ENCODE results near the gene CLCN6.

CLCN6 gene

DNA sequence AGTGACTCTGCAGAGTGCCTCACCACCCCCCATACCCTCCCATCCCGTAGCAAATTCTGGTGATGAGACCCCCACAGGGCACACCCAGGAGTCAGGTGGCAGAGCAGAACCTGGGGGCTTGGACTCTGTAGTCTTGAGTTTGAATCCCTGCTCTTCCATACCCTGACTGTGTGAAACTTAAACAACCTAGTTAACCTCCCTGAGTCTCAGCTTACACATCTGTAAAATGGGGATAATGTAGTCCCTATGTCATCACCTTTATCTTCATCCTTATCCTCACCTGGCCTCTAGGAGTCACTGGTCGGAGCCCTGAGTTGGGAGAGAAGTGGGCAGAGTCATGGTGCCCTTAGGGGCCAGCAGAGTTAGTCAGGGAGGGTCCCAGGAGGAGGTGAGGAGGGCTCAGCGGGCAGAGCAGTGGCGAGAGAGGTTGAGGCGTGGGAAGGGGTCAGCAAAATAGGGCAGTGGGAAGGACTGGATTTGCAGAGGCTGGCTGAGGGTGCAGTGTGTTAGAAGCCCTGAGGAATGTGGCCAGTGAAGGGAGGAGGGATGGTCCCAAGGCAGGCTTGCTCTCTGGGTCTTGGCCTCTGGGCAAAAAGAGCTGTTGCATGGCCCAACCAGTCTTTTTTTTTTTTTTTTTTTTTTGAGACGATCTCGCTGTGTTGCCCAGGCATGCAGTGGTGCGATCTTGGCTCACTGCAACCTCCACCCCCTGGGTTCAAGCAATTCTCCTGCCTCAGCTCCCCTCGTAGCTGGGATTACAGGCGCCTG lies 25.4 kb upstream of the CLCN6 start:
- no peak for DNase-seq

DNA sequence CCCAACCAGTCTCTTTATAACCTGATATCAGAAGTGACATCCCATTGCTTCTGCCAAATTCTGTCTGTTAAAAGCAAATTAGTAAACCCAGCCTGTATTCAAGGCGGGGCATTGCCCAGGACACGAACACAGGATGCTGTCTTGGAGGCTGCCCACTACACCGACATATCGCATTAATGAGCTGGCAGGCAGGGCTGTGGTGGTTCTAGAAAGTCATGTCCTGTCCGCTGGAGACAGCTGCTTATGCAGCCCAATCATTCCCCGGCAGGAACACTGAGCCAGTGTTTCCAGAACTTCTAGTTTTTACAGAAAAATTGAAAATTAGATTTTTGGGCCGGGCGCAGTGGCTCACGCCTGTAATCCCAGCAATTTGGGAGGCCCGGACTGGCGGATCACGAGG lies 24.7 kb upstream of the CLCN6 start:
- no peak for DNase-seq

DNA sequence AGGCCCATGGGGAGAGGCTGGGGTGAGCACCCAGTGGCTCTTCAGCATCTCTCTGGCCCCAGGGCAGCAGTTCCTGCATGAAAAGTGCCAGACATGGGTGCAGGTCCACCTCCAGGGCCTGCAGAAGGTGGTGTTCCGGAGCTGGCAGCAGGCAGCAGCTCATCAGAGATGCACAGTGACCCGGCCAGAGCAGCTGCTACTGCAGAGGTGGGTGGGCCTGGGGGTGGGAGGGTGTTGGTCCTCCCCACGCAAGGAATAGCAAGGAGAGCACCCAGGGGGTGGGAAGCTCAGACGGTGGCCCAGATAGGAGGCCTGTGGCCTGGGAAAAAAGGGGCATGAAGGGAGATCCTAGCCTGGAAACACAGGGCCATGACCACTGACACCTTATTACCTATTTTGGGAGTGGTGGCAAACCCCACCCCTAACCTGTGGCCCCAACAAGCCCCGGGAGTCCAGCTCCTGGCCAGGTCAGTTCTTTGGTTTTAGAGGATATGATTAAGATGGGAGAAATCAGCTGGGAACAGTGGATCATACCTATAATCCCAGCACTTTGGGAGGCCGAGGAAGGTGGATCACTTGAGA lies 23.8 kb upstream of the CLCN6 start:
- no peak for DNase-seq

DNA sequence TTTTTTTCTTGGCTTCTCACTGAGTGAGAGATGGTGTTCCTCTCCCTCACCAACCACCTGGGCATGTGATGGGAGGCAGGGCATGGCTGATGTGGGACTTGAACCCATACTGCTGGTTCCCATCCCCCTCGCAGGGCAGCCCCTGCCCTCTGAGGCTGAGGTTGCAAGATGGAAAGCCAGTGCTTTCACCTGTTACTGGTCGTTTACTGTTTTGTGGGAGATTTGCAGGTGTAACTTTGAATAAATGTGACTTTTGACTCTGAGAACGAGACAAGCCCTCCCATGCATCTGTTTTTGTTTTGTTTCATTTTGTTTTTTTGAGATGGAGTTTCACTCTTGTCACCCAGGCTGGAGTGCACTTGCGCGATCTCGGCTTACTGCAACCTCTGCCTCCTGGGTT lies 22.4 kb upstream of the CLCN6 start:
- DNase-seq, result no peak

DNA sequence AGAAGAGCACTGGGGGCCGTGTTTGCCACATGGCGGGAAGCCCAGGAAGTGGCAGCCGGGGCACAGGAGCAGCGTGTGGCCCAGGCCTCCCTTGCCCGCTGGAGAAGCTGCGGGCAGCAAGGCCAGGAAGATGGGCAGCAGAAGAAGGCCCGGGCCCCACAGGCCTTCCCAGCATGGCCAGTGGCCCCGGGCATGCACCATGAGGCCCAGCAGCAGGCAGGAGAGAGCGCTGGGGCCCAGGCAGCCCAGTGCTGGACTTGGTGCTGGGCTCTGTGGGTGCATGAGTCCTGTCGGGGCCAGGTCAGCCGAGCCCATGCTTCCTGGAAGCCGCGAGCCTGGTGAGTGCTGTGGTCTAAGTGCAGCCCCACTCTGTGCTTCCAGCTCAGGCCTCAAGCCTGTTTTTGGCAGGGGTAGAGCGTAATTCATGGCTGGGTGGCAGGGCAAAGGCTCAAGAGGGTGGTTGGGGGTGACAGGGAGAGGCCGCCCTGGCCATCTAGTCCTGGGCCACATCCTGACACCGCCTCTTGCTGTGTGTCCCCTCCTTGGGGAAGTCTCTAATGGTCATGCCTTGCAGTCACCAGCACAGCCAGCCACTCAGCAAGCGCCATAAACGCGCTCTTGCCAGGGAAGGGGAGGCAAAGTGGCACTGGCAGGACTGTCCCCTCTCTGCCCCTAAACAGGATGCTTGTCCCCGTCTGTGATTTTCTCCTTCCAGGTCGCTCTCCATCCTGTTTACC lies 21.6 kb upstream of the CLCN6 start:
- DNase-seq, result no peak

DNA sequence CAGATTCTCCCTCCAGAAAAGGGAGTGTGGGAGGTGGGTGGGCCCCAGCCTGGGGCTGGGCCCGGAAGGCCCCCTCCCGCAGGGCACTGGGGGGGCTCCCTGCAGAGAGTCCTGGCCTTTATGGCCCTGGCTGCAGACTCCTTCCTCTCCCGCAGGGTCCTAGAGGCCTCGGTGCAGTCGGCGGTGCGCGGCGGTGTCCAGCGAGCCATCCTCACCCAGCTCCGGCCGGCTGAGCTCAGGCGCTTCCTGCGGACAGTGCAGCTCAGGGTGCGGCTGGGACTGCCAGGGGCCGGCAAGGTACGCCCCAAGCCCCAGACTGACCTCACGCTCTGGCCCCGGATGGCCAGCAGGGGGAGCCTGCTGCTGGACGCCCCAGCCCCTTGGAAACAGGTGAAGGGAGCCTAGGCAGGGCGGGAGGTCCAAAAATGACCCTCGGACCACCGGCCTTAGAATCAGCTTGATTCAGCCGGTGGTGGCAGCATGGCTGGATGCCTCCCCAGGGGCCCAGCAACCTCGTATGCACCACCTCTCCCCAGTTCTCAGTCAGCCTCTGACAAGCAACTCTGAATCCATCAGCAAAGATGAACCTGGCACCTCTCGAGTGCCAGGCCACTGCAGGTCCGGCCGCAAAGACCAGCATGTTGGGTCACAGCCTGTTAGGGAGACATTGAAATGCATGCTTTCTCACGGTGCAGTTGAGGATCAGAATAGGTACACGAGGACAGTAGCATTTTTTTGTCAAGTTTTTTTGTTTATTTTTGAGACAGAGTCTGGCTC lies 20.8 kb upstream of the CLCN6 start:
- peak; percentile 30 to 56 for DNase-seq

DNA sequence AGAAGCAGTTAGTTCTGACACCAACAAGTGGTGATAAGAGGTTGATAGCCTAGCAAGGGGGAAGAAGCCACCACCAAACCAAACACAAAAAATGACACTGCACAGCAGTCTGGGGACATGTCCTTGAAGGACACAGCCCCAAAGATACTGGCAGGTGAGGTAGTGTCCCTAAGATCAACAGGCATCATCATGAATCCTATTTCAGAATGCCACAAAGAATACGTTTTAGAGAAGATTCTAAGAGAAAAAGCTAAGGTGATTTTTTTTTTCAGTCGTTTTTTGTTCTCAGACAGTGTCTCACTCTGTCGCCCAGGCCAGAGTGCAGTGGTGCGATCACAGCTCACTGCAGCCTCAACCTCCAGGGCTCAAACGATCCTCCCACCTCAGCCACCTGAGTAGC lies 19.8 kb upstream of the CLCN6 start:
- DNase-seq, result no peak

DNA sequence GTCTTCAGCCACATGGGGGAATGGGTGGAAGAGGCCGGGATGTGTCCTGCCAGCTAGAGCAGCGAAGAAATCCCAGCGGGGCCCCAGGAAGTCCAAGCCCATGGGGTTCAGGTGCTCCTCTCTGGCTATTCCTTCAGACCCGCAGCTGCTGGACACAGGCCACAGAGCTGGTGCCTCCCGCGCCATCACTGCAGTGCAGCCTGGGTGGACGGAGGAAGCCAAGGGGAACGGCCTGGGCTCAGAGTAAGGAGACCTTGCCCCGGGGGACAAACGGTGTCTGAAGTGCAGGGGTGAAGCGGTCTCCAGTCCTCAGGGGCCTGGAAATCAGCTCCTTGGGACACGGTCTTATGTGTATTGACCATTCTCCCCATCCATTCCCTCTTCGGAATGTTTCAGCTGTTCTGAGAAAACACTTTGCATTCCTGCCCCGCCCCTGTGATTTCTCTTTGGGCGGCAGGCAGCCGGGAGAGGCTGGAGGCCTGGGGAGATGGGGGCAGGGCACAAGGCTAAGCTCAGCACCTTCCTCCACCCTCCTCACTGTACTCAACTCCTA lies 18.7 kb upstream of the CLCN6 start:
- DNase-seq, result no peak

DNA sequence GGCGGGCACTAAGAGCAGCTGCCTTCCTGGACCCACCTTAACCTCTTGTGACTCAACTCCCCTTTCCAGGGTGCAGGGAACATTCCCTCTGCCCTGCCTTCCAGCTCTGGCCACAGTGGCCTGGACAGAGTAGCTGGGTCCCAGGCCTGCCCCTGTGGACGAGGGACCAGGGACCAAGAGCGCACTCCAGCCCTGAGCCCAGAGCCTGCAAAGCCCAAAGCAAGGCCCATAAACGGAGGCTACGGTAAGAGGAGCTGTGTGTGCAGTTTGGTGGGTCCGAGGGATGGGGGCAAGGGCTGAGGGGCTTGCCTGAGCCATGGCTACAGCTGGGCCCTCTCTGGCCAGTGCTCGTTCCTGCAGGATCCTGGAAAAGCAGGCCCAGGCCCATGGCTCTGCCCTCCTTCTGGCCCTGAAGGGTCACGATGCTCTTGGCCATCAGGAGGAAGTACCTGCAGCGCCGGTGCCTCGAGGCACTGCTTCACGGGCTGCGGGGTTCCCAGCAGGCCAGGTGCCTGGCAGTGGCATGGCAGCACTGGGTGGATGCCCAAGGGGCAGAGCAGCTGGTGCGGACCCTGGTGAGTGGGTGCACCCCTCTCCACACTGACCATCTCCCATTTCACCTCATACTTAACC lies 18.1 kb upstream of the CLCN6 start:
- no peak for DNase-seq

DNA sequence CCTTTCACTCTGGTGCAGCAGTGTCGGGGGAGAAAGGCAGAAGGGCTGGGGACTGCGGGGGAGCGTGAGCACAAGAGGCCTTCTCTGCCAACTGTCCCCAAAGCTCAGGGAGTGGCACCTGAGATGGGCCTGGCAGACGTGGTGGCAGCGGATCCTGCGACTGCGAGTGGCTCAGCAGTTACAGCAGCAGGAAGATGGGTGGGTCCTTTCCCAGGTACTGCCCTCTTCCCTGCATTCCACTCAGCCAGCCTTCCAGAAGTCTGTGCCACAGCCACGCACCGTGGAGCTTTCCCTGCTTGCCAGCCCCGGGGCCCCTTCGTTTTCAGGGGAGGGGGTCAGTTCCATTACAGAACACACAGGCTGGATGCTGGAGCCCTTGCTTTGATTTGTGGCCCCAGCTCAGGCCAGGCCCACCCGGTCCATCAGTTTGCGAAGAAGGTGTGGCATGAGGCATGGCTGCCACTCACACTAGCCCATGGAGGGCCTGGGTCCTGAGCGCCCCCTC lies 17.4 kb upstream of the CLCN6 start:
- DNase-seq, result no peak

DNA sequence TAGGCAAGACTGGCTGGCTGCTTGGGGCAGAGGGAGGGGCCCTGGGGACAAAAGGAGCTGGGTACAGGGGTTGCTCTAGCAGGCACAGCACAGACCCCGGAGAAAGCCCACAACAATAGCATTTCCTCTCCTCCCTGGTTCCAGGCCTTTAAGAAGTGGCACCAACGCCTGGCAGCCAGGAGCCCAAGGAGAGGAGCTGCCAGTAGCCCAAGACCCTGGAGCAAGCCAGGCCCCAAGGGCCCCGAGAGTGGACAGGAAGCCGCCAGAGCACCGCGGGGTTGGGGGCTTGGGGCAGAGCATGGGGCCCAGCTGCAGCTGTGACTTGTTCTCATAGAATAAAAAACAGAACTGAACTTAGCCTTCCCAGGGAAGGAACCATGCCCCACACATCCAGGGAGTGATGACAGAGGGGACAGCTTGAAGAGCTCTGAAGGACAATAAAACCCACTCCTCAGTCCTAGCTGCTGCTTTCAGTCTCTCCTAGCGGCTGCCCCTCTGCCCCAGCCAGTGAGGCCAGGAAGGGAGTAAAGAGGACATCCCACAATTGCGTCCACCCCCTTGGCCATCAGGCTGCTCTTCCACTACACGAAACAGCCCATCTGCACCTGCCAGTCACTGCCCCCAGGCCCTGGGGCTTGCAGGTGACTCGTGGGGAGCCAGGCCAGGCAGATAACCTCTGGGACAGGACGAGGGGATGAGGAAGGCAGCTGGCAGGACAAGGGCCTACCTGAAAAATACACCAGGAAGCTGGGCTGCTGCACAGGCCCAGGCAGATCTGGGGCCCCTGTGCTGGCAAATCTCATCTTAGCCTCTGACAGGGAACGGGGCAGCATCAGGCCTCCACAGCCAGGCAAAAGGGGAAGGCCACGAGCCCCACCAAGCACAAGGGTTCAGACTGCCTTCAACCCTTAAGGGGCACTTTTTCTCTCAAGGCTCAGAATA lies 16.6 kb upstream of the CLCN6 start:
- DNase-seq, result no peak

DNA sequence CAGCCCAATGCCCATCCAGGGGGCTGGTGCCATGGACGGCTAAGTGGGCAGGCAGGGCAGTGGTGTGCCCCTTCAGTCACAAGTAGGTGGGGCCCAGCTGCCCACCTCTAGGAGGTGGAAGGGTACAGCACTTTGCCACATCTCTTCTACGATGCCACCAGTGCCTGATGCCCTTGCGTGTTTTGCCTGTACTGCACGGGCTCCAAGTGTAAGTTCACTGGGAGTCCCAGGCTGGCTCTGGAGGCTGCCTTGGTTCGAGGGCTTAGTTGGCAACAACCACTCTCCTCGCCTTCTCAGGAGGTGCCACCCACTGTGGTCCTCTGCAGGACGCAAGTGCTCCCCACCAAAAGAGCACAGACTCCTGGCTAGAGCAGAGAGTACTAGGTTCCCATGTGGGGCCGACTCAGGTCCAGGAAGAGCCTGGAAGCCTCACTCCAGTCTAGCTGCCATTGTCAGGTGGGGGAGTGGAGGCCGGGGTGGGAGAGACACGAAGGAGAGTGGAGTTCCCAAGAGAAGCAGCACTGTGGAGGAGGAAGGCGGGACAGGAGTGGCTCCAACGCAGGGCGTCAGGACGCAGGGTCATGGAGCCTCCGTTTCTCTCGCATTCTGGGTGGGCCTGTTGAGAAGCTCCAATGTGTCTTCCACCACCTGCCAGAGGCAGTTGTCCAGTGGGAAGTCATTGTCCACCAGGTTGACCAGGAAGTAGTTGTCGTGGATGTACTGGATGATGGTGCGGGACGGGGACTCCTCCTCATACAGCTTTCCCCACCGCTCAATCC lies 15.7 kb upstream of the CLCN6 start:
- no peak for DNase-seq

DNA sequence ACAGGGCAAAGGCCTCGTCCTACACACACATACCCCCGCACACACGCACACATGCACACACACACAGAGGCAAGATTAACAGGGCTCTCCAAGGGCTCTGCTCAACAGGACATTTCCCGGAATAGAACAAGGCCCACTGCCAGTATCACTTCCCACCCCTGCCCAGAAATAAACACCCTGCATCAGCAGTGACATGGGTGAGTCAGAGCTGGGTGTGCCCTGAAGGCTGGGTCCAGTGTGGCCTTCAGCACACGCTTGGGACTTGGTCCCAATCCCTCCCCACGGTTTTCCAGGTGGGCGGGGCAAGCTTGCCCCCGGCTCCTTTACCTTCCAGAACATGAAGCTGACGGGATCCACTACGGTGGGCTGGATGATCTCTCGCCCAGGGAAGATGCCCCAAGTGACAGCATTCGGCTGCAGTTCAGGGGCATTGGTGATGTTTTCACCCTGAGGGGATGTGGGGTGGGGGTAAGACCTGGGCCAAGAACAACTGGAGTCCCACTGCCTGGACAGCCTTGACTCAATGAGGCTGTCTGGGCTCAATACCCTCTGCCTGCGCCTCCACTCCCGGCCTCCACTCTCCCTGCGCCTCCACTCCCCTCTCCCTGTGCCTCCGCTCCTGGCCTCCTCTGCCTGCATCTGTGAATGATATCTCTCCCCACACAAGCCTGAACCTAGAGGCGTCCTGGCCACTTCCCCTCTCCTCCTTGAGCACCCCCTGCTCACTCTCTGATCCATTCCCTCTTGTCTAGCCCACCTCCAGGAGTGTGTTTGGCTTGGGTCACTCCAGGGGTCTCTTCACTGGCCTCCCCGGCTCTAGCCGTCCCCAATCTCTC lies 14.9 kb upstream of the CLCN6 start:
- DNase-seq, result peak; percentile 79 to 83

DNA sequence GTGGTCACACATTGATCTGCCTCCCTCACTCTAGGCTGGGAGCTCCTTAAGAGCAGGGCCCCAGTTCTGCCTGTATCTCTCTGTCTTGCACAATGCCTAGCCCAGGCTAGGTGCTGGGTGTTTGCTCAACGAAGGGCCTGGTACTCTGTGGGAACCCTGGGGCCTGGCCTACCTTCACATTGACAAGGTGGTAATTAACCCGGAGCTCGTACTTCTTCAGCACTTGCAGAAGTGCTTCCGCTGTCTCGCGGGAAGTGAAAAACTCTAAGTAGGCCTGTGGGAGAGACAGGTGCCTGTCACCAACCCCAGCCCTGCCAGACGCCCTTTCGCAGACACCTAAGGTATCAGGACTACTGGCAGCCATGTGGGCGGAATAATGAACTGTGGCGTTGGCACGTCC lies 13.9 kb upstream of the CLCN6 start:
- no peak for DNase-seq

DNA sequence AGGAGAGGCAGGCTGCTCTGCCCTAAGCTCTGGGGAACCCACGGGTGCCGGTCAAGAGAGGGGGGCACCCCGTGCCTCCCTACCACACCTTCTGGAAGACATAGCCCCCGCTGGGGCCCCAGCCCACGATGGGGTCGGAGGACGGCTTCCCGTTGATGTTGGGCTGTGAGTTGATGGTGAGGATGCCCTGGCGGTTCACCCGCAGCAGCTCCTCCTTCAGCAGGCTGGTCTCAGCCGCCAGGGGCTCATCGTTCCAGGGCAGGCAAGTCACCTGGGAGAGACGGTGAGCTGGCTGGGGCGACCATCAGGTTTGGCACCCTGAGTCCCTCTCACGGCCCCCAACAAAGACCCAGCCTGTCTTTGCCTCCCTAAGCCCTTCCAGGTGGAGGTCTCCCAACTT lies 12.2 kb upstream of the CLCN6 start:
- DNase-seq, result no peak

DNA sequence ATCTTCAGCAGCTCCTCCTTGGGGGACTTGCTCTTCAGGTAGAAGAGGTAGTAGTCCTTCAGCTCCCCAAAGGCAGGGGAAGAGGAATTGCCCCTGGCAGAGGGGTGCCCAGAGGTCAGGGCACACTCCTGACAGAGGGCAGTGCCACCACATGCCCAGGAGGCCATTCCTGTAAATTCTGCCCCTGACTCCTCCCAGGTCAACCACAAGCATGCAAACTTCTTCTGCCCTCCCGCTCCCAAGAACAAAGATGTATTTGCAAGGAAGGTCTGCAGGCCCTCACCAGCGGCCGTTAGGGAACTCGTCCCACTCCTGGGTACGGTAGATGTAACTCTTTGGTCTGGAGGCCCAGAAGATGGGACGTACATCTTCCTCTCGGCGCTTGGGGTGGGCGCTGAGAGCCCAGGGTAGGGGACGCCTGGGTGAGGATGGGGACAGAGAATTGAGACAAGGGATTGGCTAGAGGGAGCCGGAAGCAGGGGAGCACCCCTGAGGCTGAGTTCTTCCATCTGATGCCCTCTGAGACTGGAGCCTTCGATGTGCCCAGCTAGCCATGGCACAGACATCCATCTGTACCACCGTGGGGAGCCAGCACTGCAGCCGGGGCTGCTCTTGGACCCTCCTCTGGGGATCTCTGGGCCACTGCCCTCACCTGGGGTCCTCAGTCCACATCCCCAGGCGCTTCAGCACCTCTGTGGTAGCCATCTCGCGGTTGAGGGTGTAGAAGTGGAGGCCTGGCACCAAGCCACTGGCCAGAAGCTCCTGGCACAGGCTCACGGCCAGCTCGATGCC lies 11.3 kb upstream of the CLCN6 start:
- no peak for DNase-seq

DNA sequence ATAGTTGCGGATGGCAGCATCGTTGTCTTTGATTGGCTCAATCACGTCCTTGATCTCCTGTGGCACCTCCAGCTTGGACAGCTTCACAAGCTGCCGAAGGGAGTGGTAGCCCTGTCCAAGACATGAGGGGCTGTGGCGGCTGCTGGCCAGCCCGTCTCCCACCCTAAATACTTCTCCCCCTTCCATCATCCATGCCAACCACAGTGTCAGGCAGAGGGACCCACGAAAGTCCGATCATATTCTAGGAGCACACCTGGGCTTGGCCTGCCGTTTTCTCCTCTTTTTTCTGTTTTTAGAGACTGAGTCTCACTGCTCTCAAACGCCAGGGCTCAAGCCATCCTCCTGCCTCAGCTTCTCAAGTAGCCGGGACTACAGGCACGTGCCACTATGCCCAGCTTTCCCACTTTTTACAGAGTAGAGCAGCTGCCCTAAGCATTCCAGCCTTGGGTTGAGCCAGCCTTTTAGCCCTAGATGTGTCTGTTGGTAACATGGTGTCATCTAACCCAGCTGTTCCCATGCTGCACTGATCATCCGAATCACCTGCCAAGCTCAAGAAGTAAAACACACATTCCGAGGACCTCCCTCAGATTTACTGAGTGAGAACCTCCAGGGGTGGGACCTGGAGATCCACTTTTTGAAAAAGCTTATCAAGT lies 10.6 kb upstream of the CLCN6 start:
- DNase-seq, result no peak

Measured in inflammatory macrophage (primary cell).